ENCODE results near the gene SRRT. TPM values are rescaled to one million over a fixed set of nuclear protein-coding genes. Genes with fewer than 3 reads are reported as not detected.

The SRRT gene
- total and polyA plus RNA-seq, 4 donors, result 58.5 to 120 (median 78.0) TPM

- no peaks in the 10 kb centered on the region for H3K9me3 ChIP-seq (ENCODE audit: control insufficient read depth in 4 of 4, insufficient read depth in 3 of 4, low read length in 3 of 4)
- H3K36me3 ChIP-seq (ENCODE audit: control insufficient read depth in 4 of 4, insufficient read depth in 4 of 4, low read length in 4 of 4), result peaks cover 25 to 70% (median 64%) of the 10 kb centered on the region in 4 donors
- H3K4me1 ChIP-seq (ENCODE audit: control insufficient read depth in 5 of 5, insufficient read depth in 5 of 5, low read length in 5 of 5), result peaks cover 0 to 24% (median 11%) of the 10 kb centered on the region in 5 donors
- 92 to 93% methylated on average over 29 of the region's 29 CpGs for WGBS, 2 donors
- no peak overlapping the region for H3K4me3 ChIP-seq
- no peak overlapping the region for H3K27ac ChIP-seq (ENCODE audit: low read depth in 1 of 2, low read length in 1 of 2)
- H3K27me3 ChIP-seq (ENCODE audit: control insufficient read depth in 3 of 3, insufficient read depth in 3 of 3, low read length in 2 of 3), result no peaks in the 10 kb centered on the region
- ATAC-seq (ENCODE audit: insufficient read depth, low FRiP score), result no peak
- H3K9ac ChIP-seq (ENCODE audit: insufficient read depth in 1 of 2, low read length in 2 of 2), result no peak overlapping the region
- no peak for DNase-seq
- TF ChIP-seq CTCF (IDR thresholded peaks at IDR 0.05; ENCODE audit: control extremely low read depth, extremely low read depth), result no peak
Observed at GRCh38 chr7:100884736-100885439, 10.0 kb downstream of the SRRT start.

- WGBS, 2 donors, result 88 to 92% methylated on average over 22 of the region's 22 CpGs
- Histone ChIP-seq H3K4me3 (no peak overlapping the region), H3K9ac (ENCODE audit: insufficient read depth in 1 of 2, low read length in 2 of 2) (no peak overlapping the region), H3K4me1 (ENCODE audit: control insufficient read depth in 5 of 5, insufficient read depth in 5 of 5, low read length in 5 of 5) (peaks cover 0 to 25% (median 11%) of the 10 kb centered on the region in 5 donors), H3K27ac (ENCODE audit: low read depth in 1 of 2, low read length in 1 of 2) (no peak overlapping the region), H3K27me3 (ENCODE audit: control insufficient read depth in 3 of 3, insufficient read depth in 3 of 3, low read length in 2 of 3) (no peaks in the 10 kb centered on the region), H3K9me3 (ENCODE audit: control insufficient read depth in 4 of 4, insufficient read depth in 3 of 4, low read length in 3 of 4) (no peaks in the 10 kb centered on the region), H3K36me3 (ENCODE audit: control insufficient read depth in 4 of 4, insufficient read depth in 4 of 4, low read length in 4 of 4) (peaks cover 25 to 68% (median 62%) of the 10 kb centered on the region in 4 donors)
- no peak for DNase-seq
- no peak for TF ChIP-seq CTCF (IDR thresholded peaks at IDR 0.05; ENCODE audit: control extremely low read depth, extremely low read depth)
- ATAC-seq (ENCODE audit: insufficient read depth, low FRiP score), result no peak
Observed at GRCh38 chr7:100885440-100886141, 10.7 kb downstream of the SRRT start.

DNA sequence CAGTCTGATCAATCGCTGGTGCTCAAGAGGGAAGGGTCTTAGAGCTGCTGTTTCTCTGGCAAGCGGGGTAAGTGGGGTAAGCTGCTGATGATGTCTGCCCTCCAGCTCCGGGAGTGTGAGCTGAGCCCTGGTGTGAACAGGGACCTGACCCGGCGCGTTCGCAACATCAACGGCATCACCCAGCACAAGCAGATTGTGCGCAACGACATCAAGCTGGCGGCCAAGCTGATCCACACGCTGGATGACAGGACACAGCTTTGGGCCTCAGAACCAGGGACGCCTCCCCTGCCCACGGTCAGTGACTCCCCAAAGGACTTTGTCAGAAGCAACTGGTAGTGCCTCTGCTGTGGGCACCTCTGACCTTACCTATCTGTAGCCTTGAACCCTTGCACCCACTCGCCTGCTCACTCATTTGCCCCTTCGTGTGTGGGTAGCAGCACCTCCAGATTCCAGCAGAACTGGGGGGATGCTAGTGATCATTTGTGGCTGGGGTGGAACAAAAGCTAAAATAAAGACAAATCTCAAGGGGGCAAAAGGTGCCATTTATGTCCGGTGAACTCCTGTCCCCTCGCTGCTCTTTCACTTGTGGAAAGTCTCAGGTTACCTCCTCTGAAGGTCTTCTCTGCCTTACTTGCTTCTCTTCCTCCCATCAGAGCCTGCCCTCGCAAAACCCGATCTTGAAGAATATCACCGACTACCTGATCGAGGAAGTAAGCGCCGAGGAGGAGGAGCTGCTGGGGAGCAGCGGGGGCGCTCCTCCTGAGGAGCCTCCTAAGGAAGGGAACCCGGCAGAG lies 11.4 kb downstream of the SRRT start:
- peaks cover 0 to 33% (median 17%) of the 10 kb centered on the region in 5 donors for H3K4me1 ChIP-seq (ENCODE audit: control insufficient read depth in 5 of 5, insufficient read depth in 5 of 5, low read length in 5 of 5)
- peaks cover 25 to 63% (median 60%) of the 10 kb centered on the region in 4 donors for H3K36me3 ChIP-seq (ENCODE audit: control insufficient read depth in 4 of 4, insufficient read depth in 4 of 4, low read length in 4 of 4)
- ATAC-seq (ENCODE audit: insufficient read depth, low FRiP score), result no peak
- no peak for TF ChIP-seq CTCF (IDR thresholded peaks at IDR 0.05; ENCODE audit: control extremely low read depth, extremely low read depth)
- 89 to 91% methylated on average over 27 of the region's 27 CpGs for WGBS, 2 donors
- no peaks in the 10 kb centered on the region for H3K9me3 ChIP-seq (ENCODE audit: control insufficient read depth in 4 of 4, insufficient read depth in 3 of 4, low read length in 3 of 4)
- no peak for DNase-seq
- H3K27ac ChIP-seq (ENCODE audit: low read depth in 1 of 2, low read length in 1 of 2), result no peak overlapping the region
- no peak overlapping the region for H3K4me3 ChIP-seq
- H3K27me3 ChIP-seq (ENCODE audit: control insufficient read depth in 3 of 3, insufficient read depth in 3 of 3, low read length in 2 of 3), result no peaks in the 10 kb centered on the region
- no peak overlapping the region for H3K9ac ChIP-seq (ENCODE audit: insufficient read depth in 1 of 2, low read length in 2 of 2)

All from lung (tissue), 12 donors.